ENCODE data around the gene CMSS1.

The CMSS1 gene

DNA sequence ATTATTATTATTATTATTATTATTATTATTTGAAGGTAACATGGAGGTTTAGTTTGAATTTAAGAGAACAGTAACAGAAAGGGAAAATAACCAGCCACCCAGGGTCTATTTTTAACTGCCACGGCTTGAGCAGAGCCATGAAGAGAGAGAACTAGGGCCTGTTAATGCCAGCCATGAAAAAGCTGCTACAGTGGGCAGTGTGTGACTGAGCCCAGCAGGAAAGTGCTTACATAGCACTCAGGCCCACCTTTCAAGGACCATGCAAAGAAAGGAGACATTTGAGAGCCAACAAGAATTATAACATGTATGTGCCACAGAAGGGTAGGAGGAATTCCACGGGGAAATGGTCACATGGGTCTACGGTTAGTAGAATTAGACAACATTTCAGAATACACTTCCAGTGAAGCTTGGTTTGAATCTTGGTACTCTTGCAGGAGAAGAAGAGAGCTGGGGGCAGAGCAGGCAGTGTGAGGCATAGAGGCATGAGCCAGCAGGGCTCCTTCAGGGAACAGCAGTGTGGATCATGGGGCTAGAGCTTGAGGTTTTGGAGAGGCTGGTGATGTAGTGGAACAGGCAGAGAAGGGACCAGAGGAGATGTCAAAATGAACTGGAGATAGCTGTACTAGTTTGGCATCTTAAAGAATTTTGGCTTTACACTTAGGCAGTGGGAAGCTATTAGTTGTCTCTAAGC lies 140.7 kb downstream of the CMSS1 start:
- DNase-seq (ENCODE audit: low read depth, low spot score): no peak
- H3K4me3 ChIP-seq (ENCODE audit: insufficient read length, low read depth): no peak overlapping the region
- no peaks in the 10 kb centered on the region for H3K9me3 ChIP-seq (ENCODE audit: insufficient read depth, low read length)
- H3K4me1 ChIP-seq (ENCODE audit: insufficient read depth, insufficient read length): no peaks in the 10 kb centered on the region
- H3K9ac ChIP-seq (ENCODE audit: insufficient read length, low read depth): no peak overlapping the region
- H3K27me3 ChIP-seq (ENCODE audit: insufficient read depth, insufficient read length): no peaks in the 10 kb centered on the region
- no peak for TF ChIP-seq SUZ12 (IDR thresholded peaks at IDR 0.05; ENCODE audit: extremely low read depth, insufficient read depth, insufficient read length)
- no peaks in the 10 kb centered on the region for H3K36me3 ChIP-seq (ENCODE audit: insufficient read depth, insufficient read length, low read length)

DNA sequence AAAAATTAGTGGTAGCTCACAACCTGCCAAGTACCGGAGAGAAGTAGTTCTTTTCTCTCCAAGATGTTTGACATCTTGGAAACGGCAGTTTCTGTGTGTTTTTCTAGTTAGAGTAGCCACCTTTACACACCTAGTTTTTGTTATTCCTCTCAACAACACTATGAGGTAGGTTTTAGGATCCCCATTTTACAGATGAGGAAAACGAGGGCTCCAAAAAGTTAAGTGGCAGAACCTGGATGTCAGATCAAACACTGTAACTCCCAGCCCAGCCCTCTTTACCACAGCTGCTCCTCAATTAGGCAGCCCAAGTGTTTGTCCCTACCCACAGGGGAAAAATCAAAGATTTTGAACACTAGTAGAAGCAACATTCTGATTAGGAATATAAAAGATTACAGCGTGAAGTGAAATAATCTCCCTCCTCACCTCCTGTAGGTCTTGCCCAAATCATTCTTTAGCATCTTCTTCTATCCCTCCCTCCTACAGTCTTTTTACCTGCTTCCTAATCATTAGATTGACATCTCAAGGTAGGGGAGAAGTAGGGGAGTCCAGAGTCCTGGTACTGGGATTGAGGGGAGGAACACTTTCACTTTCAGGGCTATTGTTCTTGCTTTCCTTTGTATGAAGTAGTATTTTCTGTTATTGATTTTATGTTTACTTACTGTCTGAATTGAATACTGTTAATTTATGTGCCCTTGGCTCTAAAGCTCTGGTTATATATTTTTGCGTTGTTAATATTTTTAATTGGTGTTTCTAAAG lies 142.6 kb downstream of the CMSS1 start:
- Histone ChIP-seq H3K9me3 (ENCODE audit: insufficient read depth, low read length) (no peaks in the 10 kb centered on the region), H3K4me1 (ENCODE audit: insufficient read depth, insufficient read length) (no peaks in the 10 kb centered on the region), H3K36me3 (ENCODE audit: insufficient read depth, insufficient read length, low read length) (no peaks in the 10 kb centered on the region), H3K4me3 (ENCODE audit: insufficient read length, low read depth) (no peak overlapping the region), H3K9ac (ENCODE audit: insufficient read length, low read depth) (no peak overlapping the region), H3K27me3 (ENCODE audit: insufficient read depth, insufficient read length) (no peaks in the 10 kb centered on the region)
- DNase-seq (ENCODE audit: low read depth, low spot score): no peak
- TF ChIP-seq ZNF274 (IDR thresholded peaks at IDR 0.05; ENCODE audit: low read depth, low read length) (no peak), YY1 (IDR thresholded peaks at IDR 0.05; ENCODE audit: insufficient read depth, insufficient read length) (no peak), SUZ12 (IDR thresholded peaks at IDR 0.05; ENCODE audit: extremely low read depth, insufficient read depth, insufficient read length) (no peak)

DNA sequence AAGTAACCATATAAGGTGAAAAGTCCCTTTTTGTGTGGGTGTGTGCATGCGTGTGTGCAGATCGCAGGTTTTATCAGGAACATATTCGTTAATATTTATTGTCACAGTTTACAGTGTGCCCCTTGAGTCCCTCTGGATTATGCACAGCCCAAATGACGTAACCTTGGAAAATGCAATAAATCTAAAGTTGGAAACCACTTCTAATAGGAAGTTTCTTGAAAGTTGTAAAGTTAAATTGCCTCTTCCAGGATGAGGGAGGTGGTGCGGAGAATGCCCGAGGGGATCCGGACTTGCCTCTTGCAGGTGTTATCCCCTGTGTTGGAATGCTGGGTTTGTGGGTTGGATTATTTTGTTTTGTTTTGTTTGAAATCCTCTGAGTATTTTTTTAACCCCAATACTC lies 143.3 kb downstream of the CMSS1 start:
- Histone ChIP-seq H3K4me1 (ENCODE audit: insufficient read depth, insufficient read length) (no peaks in the 10 kb centered on the region), H3K27me3 (ENCODE audit: insufficient read depth, insufficient read length) (no peaks in the 10 kb centered on the region), H3K4me3 (ENCODE audit: insufficient read length, low read depth) (no peak overlapping the region), H3K9me3 (ENCODE audit: insufficient read depth, low read length) (no peaks in the 10 kb centered on the region), H3K9ac (ENCODE audit: insufficient read length, low read depth) (no peak overlapping the region), H3K36me3 (ENCODE audit: insufficient read depth, insufficient read length, low read length) (no peaks in the 10 kb centered on the region)
- no peak for DNase-seq (ENCODE audit: low read depth, low spot score)
- no peak for TF ChIP-seq SUZ12 (IDR thresholded peaks at IDR 0.05; ENCODE audit: extremely low read depth, insufficient read depth, insufficient read length)
- no peak for TF ChIP-seq YY1 (IDR thresholded peaks at IDR 0.05; ENCODE audit: insufficient read depth, insufficient read length)
- no peak for TF ChIP-seq ZNF274 (IDR thresholded peaks at IDR 0.05; ENCODE audit: low read depth, low read length)

DNA sequence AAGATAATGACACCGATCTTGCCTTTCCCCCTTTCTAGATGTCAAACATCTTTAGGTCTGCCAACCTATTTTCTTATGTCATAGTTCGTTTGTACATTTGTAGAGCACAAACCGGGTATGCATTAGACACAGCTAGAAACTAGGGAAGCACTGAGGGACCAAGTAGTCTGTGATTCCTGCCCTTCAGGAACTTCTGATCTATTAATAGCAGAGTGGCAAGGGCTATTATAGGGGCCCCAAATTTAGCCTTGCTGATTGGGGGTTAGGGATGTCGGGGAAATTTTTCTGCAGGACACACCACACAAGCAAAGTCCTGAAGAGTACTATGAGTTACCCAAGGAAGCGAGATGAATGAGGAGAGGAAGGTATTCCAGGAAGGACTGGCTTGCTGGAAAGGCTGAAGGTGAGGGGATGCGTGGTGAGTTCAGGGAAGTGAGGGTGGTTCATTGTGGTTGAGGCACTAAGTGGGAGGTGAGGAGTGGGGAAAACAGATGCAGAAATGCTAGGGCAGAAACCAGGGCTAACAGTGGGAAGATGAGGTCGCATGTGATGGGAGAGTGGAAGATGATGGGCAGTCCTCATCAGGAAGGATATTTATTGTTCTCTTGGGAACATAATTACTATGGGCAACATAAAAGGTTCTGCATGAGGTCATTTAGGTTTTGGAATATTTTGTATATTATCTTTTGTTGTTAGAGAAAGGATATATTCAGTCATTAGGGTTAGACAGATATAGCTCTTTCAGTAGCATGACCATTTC lies 144.3 kb downstream of the CMSS1 start:
- Histone ChIP-seq H3K36me3 (ENCODE audit: insufficient read depth, insufficient read length, low read length) (no peaks in the 10 kb centered on the region), H3K9me3 (ENCODE audit: insufficient read depth, low read length) (no peaks in the 10 kb centered on the region), H3K27me3 (ENCODE audit: insufficient read depth, insufficient read length) (no peaks in the 10 kb centered on the region), H3K4me3 (ENCODE audit: insufficient read length, low read depth) (no peak overlapping the region), H3K4me1 (ENCODE audit: insufficient read depth, insufficient read length) (no peaks in the 10 kb centered on the region), H3K9ac (ENCODE audit: insufficient read length, low read depth) (no peak overlapping the region)
- DNase-seq (ENCODE audit: low read depth, low spot score): no peak
- TF ChIP-seq SUZ12 (IDR thresholded peaks at IDR 0.05; ENCODE audit: extremely low read depth, insufficient read depth, insufficient read length) (no peak), YY1 (IDR thresholded peaks at IDR 0.05; ENCODE audit: insufficient read depth, insufficient read length) (no peak), ZNF274 (IDR thresholded peaks at IDR 0.05; ENCODE audit: low read depth, low read length) (no peak)

DNA sequence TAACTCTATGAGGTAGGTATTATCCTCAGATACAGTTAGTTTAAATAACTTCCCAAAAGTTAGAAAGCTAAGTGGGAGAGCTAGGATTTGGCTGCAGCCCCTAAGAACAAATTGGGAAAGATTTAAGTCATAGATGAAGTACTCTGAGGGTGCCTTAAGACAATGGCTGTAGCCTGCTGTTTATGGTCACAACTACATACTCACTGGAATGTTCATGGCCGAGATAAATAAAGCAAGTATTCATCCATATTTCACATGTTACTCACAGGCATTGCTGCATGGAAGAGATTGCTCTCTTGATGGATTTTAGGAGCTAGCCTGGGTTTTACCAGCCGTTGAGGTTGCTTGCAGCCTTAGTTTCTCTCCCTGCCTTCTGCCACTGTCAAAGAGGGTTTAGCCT lies 145.0 kb downstream of the CMSS1 start:
- no peaks in the 10 kb centered on the region for H3K4me1 ChIP-seq (ENCODE audit: insufficient read depth, insufficient read length)
- no peak for DNase-seq (ENCODE audit: low read depth, low spot score)
- no peaks in the 10 kb centered on the region for H3K9me3 ChIP-seq (ENCODE audit: insufficient read depth, low read length)
- no peaks in the 10 kb centered on the region for H3K36me3 ChIP-seq (ENCODE audit: insufficient read depth, insufficient read length, low read length)
- H3K4me3 ChIP-seq (ENCODE audit: insufficient read length, low read depth): no peak overlapping the region
- no peak overlapping the region for H3K9ac ChIP-seq (ENCODE audit: insufficient read length, low read depth)
- TF ChIP-seq YY1 (IDR thresholded peaks at IDR 0.05; ENCODE audit: insufficient read depth, insufficient read length): no peak
- no peak for TF ChIP-seq ZNF274 (IDR thresholded peaks at IDR 0.05; ENCODE audit: low read depth, low read length)
- H3K27me3 ChIP-seq (ENCODE audit: insufficient read depth, insufficient read length): no peaks in the 10 kb centered on the region

DNA sequence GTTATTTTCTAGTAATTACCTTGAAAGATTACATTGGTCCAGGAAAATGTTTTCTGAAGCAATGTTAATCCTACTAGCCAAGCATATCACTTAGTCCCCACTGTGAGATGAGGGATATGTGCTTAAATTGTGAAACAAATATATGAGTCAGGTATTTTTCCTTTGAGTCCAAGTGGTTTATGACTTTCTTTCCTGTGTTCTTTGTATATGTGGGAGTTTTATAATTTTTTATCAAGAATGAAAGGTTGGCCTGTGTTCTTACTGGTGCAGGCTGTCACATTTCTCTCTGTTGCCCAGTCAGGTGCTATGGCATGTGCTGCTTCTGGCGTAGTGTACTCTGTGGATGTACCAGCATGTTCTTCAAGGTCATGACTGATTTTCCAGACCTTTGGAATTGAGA lies 147.4 kb downstream of the CMSS1 start:
- Histone ChIP-seq H3K4me3 (ENCODE audit: insufficient read length, low read depth) (no peak overlapping the region), H3K36me3 (ENCODE audit: insufficient read depth, insufficient read length, low read length) (no peaks in the 10 kb centered on the region)

More for the DNA sequence above, 147.4 kb downstream of the CMSS1 start:
- no peaks in the 10 kb centered on the region for H3K27me3 ChIP-seq (ENCODE audit: insufficient read depth, insufficient read length)
- DNase-seq (ENCODE audit: low read depth, low spot score): no peak
- H3K9ac ChIP-seq (ENCODE audit: insufficient read length, low read depth): no peak overlapping the region
- TF ChIP-seq SUZ12 (IDR thresholded peaks at IDR 0.05; ENCODE audit: extremely low read depth, insufficient read depth, insufficient read length): no peak
- no peak for TF ChIP-seq YY1 (IDR thresholded peaks at IDR 0.05; ENCODE audit: insufficient read depth, insufficient read length)
- TF ChIP-seq ZNF274 (IDR thresholded peaks at IDR 0.05; ENCODE audit: low read depth, low read length): no peak
- H3K4me1 ChIP-seq (ENCODE audit: insufficient read depth, insufficient read length): no peaks in the 10 kb centered on the region
- no peaks in the 10 kb centered on the region for H3K9me3 ChIP-seq (ENCODE audit: insufficient read depth, low read length)
